GM23338 (cell line): ENCODE results near the gene TSR1. TPM values are rescaled to one million over a fixed set of nuclear protein-coding genes. Genes with fewer than 3 reads are reported as not detected.

ENCODE experiments used
- ATAC-seq: fragments of 200-7000 bp; cut with Tn5 transposase; 3 replicates; pipeline ENCODE4 v1.9.1; 2020
- DNase-seq: peaks from one replicate; pipeline ENCODE4 v3.0.0-alpha.2; 2015; ENCODE audit warnings: low spot score
- H2AFZ ChIP-seq: fragments of 200-600 bp; sonication (generic); 2 replicates; pipeline ENCODE4 v1.8.0; 2016; ENCODE audit warnings: antibody characterized with exemption, mild to moderate bottlenecking, moderate library complexity
- H3F3A ChIP-seq: fragments of 200-600 bp; sonication (generic); replicated peaks from 2 replicates; pipeline ENCODE4 v1.8.0; 2017; ENCODE audit warnings: antibody characterized with exemption, mixed run types, low read depth
- H3K27ac ChIP-seq: fragments of 200-600 bp; sonication (generic); 2 replicates; pipeline ENCODE4 v1.6.1; 2016; ENCODE audit warnings: low read depth
- H3K27me3 ChIP-seq: fragments of 200-600 bp; sonication (generic); 2 replicates; pipeline ENCODE4 v1.8.0; 2016; ENCODE audit warnings: mild to moderate bottlenecking, mixed run types, moderate library complexity; ENCODE audit not compliant: insufficient read depth
- H3K36me3 ChIP-seq: fragments of 200-600 bp; sonication (generic); 2 replicates; pipeline ENCODE4 v1.8.0; 2016; ENCODE audit warnings: mild to moderate bottlenecking; ENCODE audit not compliant: insufficient read depth
- H3K4me1 ChIP-seq: fragments of 200-600 bp; sonication (generic); 2 replicates; pipeline ENCODE4 v1.8.0; 2016; ENCODE audit warnings: mild to moderate bottlenecking, moderate library complexity; ENCODE audit not compliant: insufficient read depth
- H3K4me2 ChIP-seq: fragments of 200-600 bp; sonication (generic); 2 replicates; pipeline ENCODE4 v1.7.1; 2017; ENCODE audit warnings: mixed run types
- H3K4me3 ChIP-seq: fragments of 200-600 bp; sonication (generic); 2 replicates; pipeline ENCODE4 v1.6.1; 2016; ENCODE audit warnings: mixed run types
- H3K79me2 ChIP-seq: fragments of 200-600 bp; sonication (generic); replicated peaks from 2 replicates; pipeline ENCODE4 v1.8.0; 2017; ENCODE audit warnings: mild to moderate bottlenecking; ENCODE audit not compliant: insufficient read depth
- H3K9me2 ChIP-seq: fragments of 200-600 bp; sonication (generic); 2 replicates; pipeline ENCODE4 v1.8.0; 2017; ENCODE audit not compliant: insufficient read depth
- H4K20me1 ChIP-seq: fragments of 200-600 bp; sonication (generic); replicated peaks from 2 replicates; pipeline ENCODE4 v1.8.0; 2017; ENCODE audit warnings: mild to moderate bottlenecking; ENCODE audit not compliant: insufficient read depth
- H3K27ac Mint-ChIP-seq: 2 replicates; pipeline ENCODE4 v1.8.0; 2020; ENCODE audit warnings: inconsistent platforms, mild to moderate bottlenecking, moderate library complexity, mixed read lengths
- H3K27me3 Mint-ChIP-seq: 3 replicates; pipeline ENCODE4 v1.8.0; 2022; ENCODE audit warnings: low read depth, mild to moderate bottlenecking, moderate library complexity, mixed read lengths, inconsistent platforms; ENCODE audit not compliant: insufficient read depth, poor library complexity
- H3K36me3 Mint-ChIP-seq: 3 replicates; pipeline ENCODE4 v1.8.0; 2021; ENCODE audit warnings: low read depth, mild to moderate bottlenecking, inconsistent platforms, moderate library complexity, mixed read lengths
- H3K4me1 Mint-ChIP-seq: 3 replicates; pipeline ENCODE4 v1.8.0; 2020; ENCODE audit warnings: mild to moderate bottlenecking, inconsistent platforms, mixed read lengths
- H3K4me3 Mint-ChIP-seq: 3 replicates; pipeline ENCODE4 v1.8.0; 2021; ENCODE audit warnings: moderate library complexity, mild to moderate bottlenecking, inconsistent platforms, mixed read lengths
- H3K9me3 Mint-ChIP-seq: 3 replicates; pipeline ENCODE4 v1.8.0; 2020; ENCODE audit warnings: moderate library complexity, mild to moderate bottlenecking, inconsistent platforms, mixed read lengths
- CREB1 ChIP-seq: fragments of 250-450 bp; sonication (Bioruptor Pico); IDR thresholded peaks from 2 replicates; pipeline ENCODE4 v1.5.0; 2020; ENCODE audit warnings: low read depth, mild to moderate bottlenecking, moderate library complexity
- ETS1 ChIP-seq: IDR thresholded peaks from 2 replicates; pipeline ENCODE4 v1.6.1; 2016; ENCODE audit warnings: antibody characterized with exemption
- EZH2 ChIP-seq: fragments of 200-600 bp; sonication (generic); IDR thresholded peaks from one replicate; pipeline ENCODE4 v1.8.0; 2017; ENCODE audit warnings: antibody characterized with exemption, mild to moderate bottlenecking, low read depth; ENCODE audit not compliant: unreplicated experiment
- EZH2phosphoT487 ChIP-seq: fragments of 200-600 bp; sonication (generic); IDR thresholded peaks from one replicate; pipeline ENCODE4 v1.8.1; 2018; ENCODE audit warnings: antibody characterized with exemption; ENCODE audit not compliant: unreplicated experiment
- JUNB ChIP-seq: IDR thresholded peaks from one replicate; pipeline ENCODE4 v1.6.1; 2016; ENCODE audit warnings: antibody characterized with exemption; ENCODE audit not compliant: unreplicated experiment
- NANOG ChIP-seq: IDR thresholded peaks from 2 replicates; pipeline ENCODE4 v1.6.1; 2016; ENCODE audit warnings: antibody characterized with exemption, borderline replicate concordance
- POLR2AphosphoS5 ChIP-seq: IDR thresholded peaks from 2 replicates; pipeline ENCODE4 v1.6.1; 2016; ENCODE audit warnings: antibody characterized with exemption, low read depth
- REST ChIP-seq: IDR thresholded peaks from one replicate; pipeline ENCODE4 v1.6.1; 2018; ENCODE audit warnings: antibody characterized with exemption; ENCODE audit not compliant: unreplicated experiment
- STAT1 ChIP-seq: IDR thresholded peaks from one replicate; pipeline ENCODE4 v1.6.1; 2016; ENCODE audit warnings: antibody characterized with exemption; ENCODE audit not compliant: unreplicated experiment
- ZNF114 ChIP-seq: fragments of 250-450 bp; sonication (Bioruptor Pico); IDR thresholded peaks from 2 replicates; pipeline ENCODE4 v1.5.0; 2020; ENCODE audit warnings: mild to moderate bottlenecking, moderate library complexity
- ZNF331 ChIP-seq: fragments of 250-450 bp; sonication (Bioruptor Pico); IDR thresholded peaks from 2 replicates; pipeline ENCODE4 v1.5.0; 2020; ENCODE audit warnings: low read depth, mild to moderate bottlenecking, moderate library complexity
- polyA plus RNA-seq: library from polyadenylated mRNA; unstranded; fragments of >200 nt; fragmentation: Nextera tagmentation; extraction: Ambion mirVana; gene quantifications from 2 replicates; pipeline ENCODE4 v1.2.1, GENCODE V29; 2016
- total RNA-seq: library from RNA; depleted of rRNA; stranded (reverse); fragments of >200 nt; shearing (Covaris generic); gene quantifications from 2 replicates; pipeline ENCODE4 v1.2.3, GENCODE V29; 2014

The TSR1 gene
- total and polyA plus RNA-seq, 2 experiments from 2014 or later: 36.9 to 108 TPM

GRCh38 chr17:2357237-2357636 lies 21.0 kb upstream of the TSR1 start:
- peaks cover 6% of the 10 kb centered on the region; the same call in 2 of the 3 replicates for H3K4me1 Mint-ChIP-seq
- Histone ChIP-seq H3K27me3 (no peaks in the 10 kb centered on the region), H3K79me2 (no peaks in the 10 kb centered on the region), H3F3A (0 out of 2 replicates have a peak, but pooled peaks cover 11% of the 10 kb centered on the region), H2AFZ (no peak overlapping the region), H3K4me3 (no peak overlapping the region), H3K36me3 (no peaks in the 10 kb centered on the region), H4K20me1 (no peaks in the 10 kb centered on the region), H3K4me2 (no peak overlapping the region), H3K9me2 (no peaks in the 10 kb centered on the region), H3K27ac (no peak overlapping the region), H3K4me1 (no peaks in the 10 kb centered on the region; the same call in 1 of the 2 replicates)
- H3K36me3 Mint-ChIP-seq: peaks cover 3% of the 10 kb centered on the region; the same call in 1 of the 3 replicates
- no peak overlapping the region for H3K27ac Mint-ChIP-seq
- H3K27me3 Mint-ChIP-seq: peaks cover 4% of the 10 kb centered on the region
- H3K9me3 Mint-ChIP-seq: no peaks in the 10 kb centered on the region
- no peak overlapping the region for H3K4me3 Mint-ChIP-seq
- no peak for TF ChIP-seq NANOG
- TF ChIP-seq EZH2phosphoT487: no peak
- TF ChIP-seq CREB1 (CRISPR knock-in tag): no peak
- DNase-seq (no peak), ATAC-seq (no peak)

GRCh38 chr17:2354311-2354710 lies 18.1 kb upstream of the TSR1 start:
- peaks cover under 1% of the 10 kb centered on the region for H3K4me1 ChIP-seq
- H3K4me2 ChIP-seq: no peak overlapping the region
- Mint-ChIP-seq H3K9me3 (no peaks in the 10 kb centered on the region), H3K27me3 (peaks cover 11% of the 10 kb centered on the region), H3K27ac (no peak overlapping the region), H3K36me3 (peaks cover 6% of the 10 kb centered on the region; the same call in 1 of the 3 replicates), H3K4me1 (peaks cover 16% of the 10 kb centered on the region), H3K4me3 (no peak overlapping the region)
- no peaks in the 10 kb centered on the region for H3K27me3 ChIP-seq
- peaks cover 8% of the 10 kb centered on the region; the same call in 1 of the 2 replicates for H3K79me2 ChIP-seq
- no peaks in the 10 kb centered on the region for H3K36me3 ChIP-seq
- H3K4me3 ChIP-seq: no peak overlapping the region
- DNase-seq (no peak), ATAC-seq (no peak)
- no peaks in the 10 kb centered on the region for H4K20me1 ChIP-seq
- no peak for TF ChIP-seq EZH2phosphoT487
- TF ChIP-seq STAT1: no peak
- no peak for TF ChIP-seq NANOG
- no peak for TF ChIP-seq ZNF331 (CRISPR knock-in tag)
- TF ChIP-seq REST: no peak
- TF ChIP-seq JUNB: no peak
- no peak for TF ChIP-seq ETS1
- no peak for TF ChIP-seq EZH2
- no peak for TF ChIP-seq ZNF114
- no peak for TF ChIP-seq POLR2AphosphoS5
- TF ChIP-seq CREB1 (CRISPR knock-in tag): no peak
- peaks cover 15% of the 10 kb centered on the region; the same call in 1 of the 2 replicates for H3F3A ChIP-seq
- H2AFZ ChIP-seq: no peak overlapping the region
- no peaks in the 10 kb centered on the region for H3K9me2 ChIP-seq
- no peak overlapping the region for H3K27ac ChIP-seq
